ENCODE data around the gene TEX44. TPM values are rescaled to one million over a fixed set of nuclear protein-coding genes. Genes with fewer than 3 reads are reported as not detected.

The TEX44 gene
- total and polyA plus RNA-seq, 2 donors: 0.02 TPM; not detected in 1

DNA sequence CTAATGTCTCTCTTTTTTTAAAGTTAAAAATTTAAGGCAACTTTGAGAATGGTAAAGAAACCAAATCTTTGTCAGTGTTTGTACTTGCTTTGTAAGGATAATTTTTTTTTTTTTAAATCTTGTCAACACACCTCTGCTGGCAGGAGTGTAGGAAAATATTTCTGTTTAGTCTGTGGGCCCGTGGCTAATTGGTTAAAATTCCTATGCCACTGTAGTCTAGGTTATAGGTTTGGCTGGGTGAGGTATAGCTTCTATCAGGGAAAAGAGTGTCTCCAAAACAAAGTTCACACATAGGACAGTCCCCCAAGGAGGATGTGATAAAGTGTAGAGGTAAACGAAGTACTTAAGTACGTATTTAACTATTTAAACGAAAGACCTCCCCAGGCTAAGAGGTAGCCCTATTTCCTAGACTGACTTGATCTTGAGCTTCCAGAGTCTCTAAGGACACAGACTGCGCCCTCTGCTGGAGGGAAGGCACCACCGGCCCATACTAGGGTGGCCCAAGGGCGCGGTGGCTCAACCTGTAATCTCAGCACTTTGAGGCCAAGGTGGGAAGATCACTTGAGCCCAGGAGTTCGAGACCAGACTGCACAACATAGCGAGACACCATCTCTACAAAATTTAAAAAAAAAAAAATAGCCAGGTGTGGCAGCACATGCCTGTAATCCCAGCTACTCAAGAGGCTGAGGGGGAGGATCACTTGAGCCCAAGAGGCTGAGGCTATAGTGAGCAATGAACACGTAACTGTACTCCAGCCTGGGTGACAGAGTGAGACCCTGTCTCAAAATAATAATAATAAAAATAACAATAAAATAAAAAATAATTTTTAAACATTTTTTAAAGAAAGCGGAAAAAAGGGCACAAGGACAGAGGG, 8.9 kb downstream of the TEX44 start:
- H3K4me3 ChIP-seq (ENCODE audit: low read length in 2 of 2): no peak overlapping the region
- 38% methylated on average over 12 of the region's 12 CpGs for WGBS
- no peaks in the 10 kb centered on the region for H3K36me3 ChIP-seq (ENCODE audit: control insufficient read depth in 2 of 2, insufficient read depth in 2 of 2, low read length in 1 of 2)
- H3K27ac ChIP-seq (ENCODE audit: low read depth in 1 of 2, low read length in 1 of 2): no peak overlapping the region
- H3K9me3 ChIP-seq (ENCODE audit: control insufficient read depth in 2 of 2, insufficient read depth in 1 of 2, low read length in 1 of 2): peaks cover 0 to 8% of the 10 kb centered on the region in 2 donors
- H3K27me3 ChIP-seq (ENCODE audit: control insufficient read depth in 2 of 2, insufficient read depth in 1 of 2, low read length in 1 of 2): peaks cover 0 to 11% of the 10 kb centered on the region in 2 donors
- peaks cover 9 to 21% of the 10 kb centered on the region in 2 donors for H3K4me1 ChIP-seq (ENCODE audit: control insufficient read depth in 2 of 2, insufficient read depth in 2 of 2, low read length in 2 of 2)
- peak in 8 of 9 donors; percentile 57 to 84 (median 70) for DNase-seq (ENCODE audit: low read depth in 6 of 9, low spot score in 9 of 9)

DNA sequence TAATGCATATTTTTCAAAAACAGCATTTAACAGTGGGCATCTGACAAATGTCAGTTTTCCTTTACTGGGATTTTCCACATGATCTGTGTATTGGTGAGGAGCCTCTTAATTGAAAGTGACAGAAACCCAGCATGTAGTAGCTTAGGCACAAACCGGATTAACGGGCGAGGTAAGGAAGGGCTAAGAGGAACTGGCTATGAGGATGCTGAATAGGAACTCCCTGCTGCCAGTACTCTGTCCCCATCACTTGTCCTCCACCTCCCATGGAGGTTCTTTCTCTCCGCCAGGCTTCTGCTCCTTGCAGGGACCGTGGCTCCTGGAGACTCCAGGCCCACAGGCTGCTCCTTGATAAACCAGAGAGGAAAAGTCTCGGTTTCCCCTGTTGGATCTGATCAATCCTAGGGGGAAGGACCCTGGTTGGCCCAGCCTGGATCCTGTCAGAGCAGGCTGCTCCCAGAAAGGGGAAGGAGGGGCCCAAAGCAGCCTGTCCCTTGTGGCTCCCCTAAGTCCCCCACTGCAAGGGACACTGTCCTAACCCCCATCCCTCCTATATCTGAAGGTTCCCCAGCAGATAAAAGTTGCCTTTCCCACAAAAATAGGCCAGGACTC, 10.3 kb downstream of the TEX44 start:
- H3K36me3 ChIP-seq (ENCODE audit: control insufficient read depth in 2 of 2, insufficient read depth in 2 of 2, low read length in 1 of 2): no peaks in the 10 kb centered on the region
- no peak for DNase-seq (ENCODE audit: low read depth in 6 of 9, low spot score in 9 of 9)
- H3K9me3 ChIP-seq (ENCODE audit: control insufficient read depth in 2 of 2, insufficient read depth in 1 of 2, low read length in 1 of 2): peaks cover 0 to 8% of the 10 kb centered on the region in 2 donors
- H3K27me3 ChIP-seq (ENCODE audit: control insufficient read depth in 2 of 2, insufficient read depth in 1 of 2, low read length in 1 of 2): peaks cover 0 to 11% of the 10 kb centered on the region in 2 donors
- no peak overlapping the region for H3K4me3 ChIP-seq (ENCODE audit: low read length in 2 of 2)
- peaks cover 9 to 21% of the 10 kb centered on the region in 2 donors for H3K4me1 ChIP-seq (ENCODE audit: control insufficient read depth in 2 of 2, insufficient read depth in 2 of 2, low read length in 2 of 2)
- WGBS: 71% methylated on average over 6 of the region's 6 CpGs
- no peak overlapping the region for H3K27ac ChIP-seq (ENCODE audit: low read depth in 1 of 2, low read length in 1 of 2)

DNA sequence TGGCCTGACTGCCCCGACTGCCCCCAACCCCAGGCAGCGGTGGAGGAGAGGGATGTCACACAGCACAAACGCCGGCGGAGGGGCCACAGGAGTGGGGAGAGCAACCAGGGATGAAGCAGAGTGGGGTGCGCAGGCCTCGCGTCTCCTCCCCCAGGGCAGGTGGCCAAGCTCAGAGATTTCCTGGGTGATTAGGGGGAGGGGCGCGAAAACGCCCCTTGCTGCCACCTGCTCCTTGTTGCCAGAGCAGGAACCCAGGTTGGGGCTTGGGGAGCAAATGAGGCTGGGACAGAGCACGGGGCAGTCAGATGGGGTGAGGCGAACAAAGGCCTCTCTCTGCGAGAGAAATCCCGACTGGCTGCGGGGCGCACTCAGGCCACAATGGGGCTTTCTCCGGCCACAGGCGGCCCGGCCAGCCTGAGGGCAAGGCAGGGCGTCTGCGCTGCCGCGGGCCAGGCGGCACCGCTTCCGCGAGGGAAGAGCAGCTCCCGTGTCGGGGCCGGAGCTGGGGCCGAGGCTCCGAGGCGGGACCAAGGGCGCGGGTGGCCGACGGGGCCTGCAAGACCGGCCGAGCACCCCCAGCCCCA, 11.5 kb downstream of the TEX44 start:
- H3K36me3 ChIP-seq (ENCODE audit: control insufficient read depth in 2 of 2, insufficient read depth in 2 of 2, low read length in 1 of 2): no peaks in the 10 kb centered on the region
- H3K27ac ChIP-seq (ENCODE audit: low read depth in 1 of 2, low read length in 1 of 2): peak overlapping the region; percentile 37 to 77
- peaks cover 9 to 21% of the 10 kb centered on the region in 2 donors for H3K4me1 ChIP-seq (ENCODE audit: control insufficient read depth in 2 of 2, insufficient read depth in 2 of 2, low read length in 2 of 2)
- H3K27me3 ChIP-seq (ENCODE audit: control insufficient read depth in 2 of 2, insufficient read depth in 1 of 2, low read length in 1 of 2): peaks cover 0 to 11% of the 10 kb centered on the region in 2 donors
- peaks cover 0 to 8% of the 10 kb centered on the region in 2 donors for H3K9me3 ChIP-seq (ENCODE audit: control insufficient read depth in 2 of 2, insufficient read depth in 1 of 2, low read length in 1 of 2)
- WGBS: 24% methylated on average over 40 of the region's 40 CpGs
- peak overlapping the region; percentile 20 to 60 for H3K4me3 ChIP-seq (ENCODE audit: low read length in 2 of 2)
- DNase-seq (ENCODE audit: low read depth in 6 of 9, low spot score in 9 of 9): peak in 1 of 9 donors; percentile 45

DNA sequence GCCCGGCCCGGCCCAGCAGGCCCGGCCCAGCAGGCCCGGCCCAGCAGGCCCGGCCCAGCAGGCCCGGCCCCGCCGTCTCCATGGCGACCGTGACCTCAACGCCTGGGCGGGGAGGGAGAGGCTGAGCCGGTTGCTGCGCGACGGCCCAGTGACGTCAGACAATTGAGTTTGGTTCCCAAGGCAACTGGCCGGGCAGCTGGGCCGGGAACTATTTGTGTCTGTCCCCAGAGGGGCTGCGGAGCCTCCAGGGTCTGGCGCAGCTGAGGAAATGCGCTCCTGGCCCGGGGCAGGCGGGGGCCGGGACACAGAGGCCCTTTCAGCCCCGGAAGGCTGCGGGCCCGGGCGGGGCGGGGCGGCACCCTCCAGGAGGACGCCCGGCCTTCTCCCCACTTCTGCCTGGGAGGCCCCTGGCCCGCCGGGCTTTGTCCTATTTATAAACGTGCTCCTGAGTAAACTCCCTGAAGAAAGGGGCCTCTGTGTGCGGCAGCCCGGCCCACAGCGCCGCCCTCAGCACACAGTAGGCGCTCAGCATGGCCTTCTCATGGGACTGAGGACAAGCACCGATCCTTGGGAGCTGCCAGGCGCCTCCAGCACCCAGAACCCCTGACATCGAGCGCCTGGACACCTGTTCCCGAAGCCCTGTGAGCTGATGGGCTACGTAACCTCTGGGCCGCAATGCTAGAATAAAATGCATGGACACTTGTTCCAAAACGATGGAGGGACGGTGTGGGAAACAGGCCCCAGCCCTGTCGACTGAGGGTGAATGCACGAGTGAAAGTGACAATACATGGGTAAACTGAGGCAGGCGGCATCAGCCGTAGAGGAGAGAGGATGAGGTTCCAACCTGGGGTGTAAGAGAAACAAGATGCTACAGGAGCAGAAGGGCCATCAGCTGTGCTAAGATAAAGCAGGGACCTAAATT, 12.3 kb downstream of the TEX44 start:
- peak overlapping the region; percentile 42 to 60 for H3K4me3 ChIP-seq (ENCODE audit: low read length in 2 of 2)
- DNase-seq (ENCODE audit: low read depth in 6 of 9, low spot score in 9 of 9): peak; percentile 66 to 91 (median 79)
- H3K36me3 ChIP-seq (ENCODE audit: control insufficient read depth in 2 of 2, insufficient read depth in 2 of 2, low read length in 1 of 2): no peaks in the 10 kb centered on the region
- H3K27me3 ChIP-seq (ENCODE audit: control insufficient read depth in 2 of 2, insufficient read depth in 1 of 2, low read length in 1 of 2): peaks cover 0 to 11% of the 10 kb centered on the region in 2 donors
- peaks cover 9 to 21% of the 10 kb centered on the region in 2 donors for H3K4me1 ChIP-seq (ENCODE audit: control insufficient read depth in 2 of 2, insufficient read depth in 2 of 2, low read length in 2 of 2)
- peaks cover 0 to 8% of the 10 kb centered on the region in 2 donors for H3K9me3 ChIP-seq (ENCODE audit: control insufficient read depth in 2 of 2, insufficient read depth in 1 of 2, low read length in 1 of 2)
- WGBS: 24% methylated on average over 53 of the region's 54 CpGs
- peak overlapping the region; percentile 68 to 75 for H3K27ac ChIP-seq (ENCODE audit: low read depth in 1 of 2, low read length in 1 of 2)

DNA sequence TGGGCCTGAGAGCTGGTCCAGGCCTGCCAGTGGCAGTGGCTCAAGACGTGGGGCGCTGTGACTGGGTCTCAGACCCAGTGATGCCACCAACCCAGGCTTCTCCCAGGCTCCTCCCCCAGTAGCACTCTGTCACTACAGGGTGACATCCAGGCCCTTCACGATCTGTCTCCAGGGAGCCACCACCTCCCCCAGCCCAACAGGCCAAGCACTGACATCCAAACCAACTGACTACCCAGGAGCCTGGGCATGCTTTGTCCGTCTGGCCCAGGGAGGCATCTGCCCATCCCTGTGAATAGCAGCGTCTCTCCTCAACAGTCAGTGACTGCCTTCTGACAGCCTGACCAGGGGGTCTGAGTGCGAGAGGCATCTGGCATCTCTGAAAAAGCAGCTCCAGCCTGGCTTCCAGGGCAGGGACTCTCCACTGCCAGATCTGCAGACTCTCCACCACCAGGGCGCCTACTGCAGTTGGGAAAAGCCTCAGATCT, 13.0 kb downstream of the TEX44 start:
- Histone ChIP-seq H3K27me3 (ENCODE audit: control insufficient read depth in 2 of 2, insufficient read depth in 1 of 2, low read length in 1 of 2) (peaks cover 0 to 11% of the 10 kb centered on the region in 2 donors), H3K4me1 (ENCODE audit: control insufficient read depth in 2 of 2, insufficient read depth in 2 of 2, low read length in 2 of 2) (peaks cover 9 to 28% of the 10 kb centered on the region in 2 donors), H3K36me3 (ENCODE audit: control insufficient read depth in 2 of 2, insufficient read depth in 2 of 2, low read length in 1 of 2) (no peaks in the 10 kb centered on the region), H3K4me3 (ENCODE audit: low read length in 2 of 2) (no peak overlapping the region), H3K27ac (ENCODE audit: low read depth in 1 of 2, low read length in 1 of 2) (no peak overlapping the region), H3K9me3 (ENCODE audit: control insufficient read depth in 2 of 2, insufficient read depth in 1 of 2, low read length in 1 of 2) (peaks cover 0 to 8% of the 10 kb centered on the region in 2 donors)
- 95% methylated on average over 7 of the region's 7 CpGs for WGBS
- DNase-seq (ENCODE audit: low read depth in 6 of 9, low spot score in 9 of 9): no peak

DNA sequence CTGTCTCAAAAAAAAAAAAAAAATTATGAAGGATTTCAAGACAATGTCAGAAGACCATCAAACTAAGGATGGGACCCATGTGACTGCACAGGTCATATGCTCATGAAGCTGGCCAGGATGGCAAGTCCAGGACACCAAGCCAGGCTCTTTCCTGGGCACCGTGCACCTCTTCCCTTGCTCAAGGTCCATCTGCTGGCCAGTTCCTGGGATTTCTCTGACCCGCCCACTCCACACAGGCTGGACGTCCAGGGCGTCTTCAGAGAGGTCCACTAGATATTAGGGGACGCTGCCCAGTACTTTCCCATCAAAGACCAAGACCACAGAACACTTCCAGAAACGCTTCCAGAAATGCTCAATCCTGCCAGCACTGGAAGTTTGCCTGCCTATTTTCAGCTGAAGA, 14.3 kb downstream of the TEX44 start:
- 98% methylated on average over 6 of the region's 6 CpGs for WGBS
- Histone ChIP-seq H3K4me1 (ENCODE audit: control insufficient read depth in 2 of 2, insufficient read depth in 2 of 2, low read length in 2 of 2) (peaks cover 9 to 41% of the 10 kb centered on the region in 2 donors), H3K9me3 (ENCODE audit: control insufficient read depth in 2 of 2, insufficient read depth in 1 of 2, low read length in 1 of 2) (peaks cover 0 to 8% of the 10 kb centered on the region in 2 donors), H3K4me3 (ENCODE audit: low read length in 2 of 2) (no peak overlapping the region), H3K36me3 (ENCODE audit: control insufficient read depth in 2 of 2, insufficient read depth in 2 of 2, low read length in 1 of 2) (no peaks in the 10 kb centered on the region), H3K27ac (ENCODE audit: low read depth in 1 of 2, low read length in 1 of 2) (no peak overlapping the region), H3K27me3 (ENCODE audit: control insufficient read depth in 2 of 2, insufficient read depth in 1 of 2, low read length in 1 of 2) (peaks cover 0 to 11% of the 10 kb centered on the region in 2 donors)
- DNase-seq (ENCODE audit: low read depth in 6 of 9, low spot score in 9 of 9): no peak

DNA sequence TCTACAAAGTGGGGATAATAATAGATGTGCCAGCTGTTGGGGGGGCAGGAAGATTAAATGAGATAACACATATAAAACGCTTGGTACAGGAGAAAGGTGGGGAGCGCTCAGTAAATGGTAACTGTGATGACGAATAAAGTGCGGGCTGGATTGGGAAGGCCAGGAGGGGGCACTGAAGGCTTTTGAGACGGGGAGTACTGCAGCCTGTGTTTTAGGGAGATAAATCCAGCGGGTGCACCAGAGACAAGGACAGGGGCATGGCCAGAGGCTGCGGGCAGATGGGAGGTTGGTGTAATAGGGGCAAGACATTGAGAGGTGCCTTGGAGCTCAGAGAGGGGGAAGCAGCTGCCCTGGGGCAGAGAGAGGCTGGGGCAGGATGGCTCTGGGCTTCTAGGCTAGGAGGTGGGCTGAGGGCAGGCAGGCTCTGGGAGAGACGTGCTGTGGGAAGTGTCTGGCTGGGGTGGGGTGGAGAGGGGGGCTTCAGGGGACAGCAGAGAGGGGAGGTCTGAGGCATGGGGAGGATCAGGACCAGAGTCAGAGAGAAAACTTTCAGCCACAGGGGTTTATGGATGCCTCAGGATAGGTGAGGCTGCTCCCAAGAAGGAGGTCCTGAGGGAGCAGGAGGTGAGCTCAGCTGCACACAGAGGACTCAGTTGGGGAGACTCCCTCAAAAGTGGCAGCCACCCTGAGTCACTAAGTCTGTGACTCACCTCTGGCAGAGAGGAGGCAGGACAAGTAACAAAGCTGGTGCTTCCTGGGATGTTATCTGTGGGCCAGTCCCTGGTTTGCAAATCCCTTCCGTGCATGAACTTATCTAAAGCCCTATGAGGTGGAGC, 18.8 kb downstream of the TEX44 start:
- Histone ChIP-seq H3K27me3 (ENCODE audit: control insufficient read depth in 2 of 2, insufficient read depth in 1 of 2, low read length in 1 of 2) (no peaks in the 10 kb centered on the region), H3K4me1 (ENCODE audit: control insufficient read depth in 2 of 2, insufficient read depth in 2 of 2, low read length in 2 of 2) (peaks cover 13 to 63% of the 10 kb centered on the region in 2 donors), H3K4me3 (ENCODE audit: low read length in 2 of 2) (no peak overlapping the region), H3K27ac (ENCODE audit: low read depth in 1 of 2, low read length in 1 of 2) (peak overlapping the region in 1 of 2 donors; percentile 71), H3K9me3 (ENCODE audit: control insufficient read depth in 2 of 2, insufficient read depth in 1 of 2, low read length in 1 of 2) (no peaks in the 10 kb centered on the region), H3K36me3 (ENCODE audit: control insufficient read depth in 2 of 2, insufficient read depth in 2 of 2, low read length in 1 of 2) (no peaks in the 10 kb centered on the region)
- peak in 1 of 9 donors; percentile 51 for DNase-seq (ENCODE audit: low read depth in 6 of 9, low spot score in 9 of 9)
- WGBS: 78% methylated on average over 9 of the region's 9 CpGs

DNA sequence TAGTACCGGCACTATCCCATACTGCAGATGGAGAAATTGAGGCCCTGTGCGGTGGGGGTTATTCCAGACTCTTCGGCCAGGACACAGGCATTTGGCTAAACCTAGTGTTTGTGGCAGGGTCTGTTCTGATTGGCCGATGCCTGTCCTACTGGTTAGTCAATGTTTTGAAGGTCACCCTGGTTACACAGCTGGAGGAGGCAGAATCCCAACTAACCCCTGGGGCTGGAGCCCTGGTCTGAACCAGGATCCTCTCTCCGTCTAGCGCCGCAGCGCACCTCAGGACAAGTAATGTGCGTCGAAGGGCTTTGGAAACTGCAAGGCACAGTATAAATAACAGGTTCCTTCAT, 19.4 kb downstream of the TEX44 start:
- Histone ChIP-seq H3K27ac (ENCODE audit: low read depth in 1 of 2, low read length in 1 of 2) (peak overlapping the region; percentile 55 to 71), H3K4me3 (ENCODE audit: low read length in 2 of 2) (peak overlapping the region in 1 of 2 donors; percentile 16), H3K9me3 (ENCODE audit: control insufficient read depth in 2 of 2, insufficient read depth in 1 of 2, low read length in 1 of 2) (no peaks in the 10 kb centered on the region), H3K36me3 (ENCODE audit: control insufficient read depth in 2 of 2, insufficient read depth in 2 of 2, low read length in 1 of 2) (no peaks in the 10 kb centered on the region), H3K27me3 (ENCODE audit: control insufficient read depth in 2 of 2, insufficient read depth in 1 of 2, low read length in 1 of 2) (no peaks in the 10 kb centered on the region), H3K4me1 (ENCODE audit: control insufficient read depth in 2 of 2, insufficient read depth in 2 of 2, low read length in 2 of 2) (peaks cover 17 to 69% of the 10 kb centered on the region in 2 donors)
- 74% methylated on average over 10 of the region's 10 CpGs for WGBS
- no peak for DNase-seq (ENCODE audit: low read depth in 6 of 9, low spot score in 9 of 9)
